ENCODE measurements around the gene MTSS2.

GRCh38 chr16:70700101-70701020 lies 14.5 kb upstream of the MTSS2 start:
- TF ChIP-seq CTCF (IDR thresholded peaks at IDR 0.05; ENCODE audit: insufficient read depth, low read length, poor library complexity, severe bottlenecking), result no peak
- no peak for TF ChIP-seq EZH2phosphoT487 (conservative IDR thresholded peaks at IDR 0.05; ENCODE audit: low read length)
